Mononuclear cell (primary cell): ENCODE results near the gene CCN5. TPM values are rescaled to one million over a fixed set of nuclear protein-coding genes. Genes with fewer than 3 reads are reported as not detected.
"Not testable (repeated sequence)": the region's sequence is repeated elsewhere in the genome, so short reads cannot be mapped to it uniquely, and the experiment has no call there.

ENCODE experiments used
- H3K27me3 ChIP-seq: 2 replicates; pipeline ENCODE4 v1.6.0; 2011; ENCODE audit warnings: low read length, control low read depth; ENCODE audit not compliant: insufficient read depth
- H3K4me1 ChIP-seq: 2 replicates; pipeline ENCODE4 v1.5.1; 2011; ENCODE audit warnings: mild to moderate bottlenecking, low read length, control low read depth; ENCODE audit not compliant: insufficient read depth
- H3K4me3 ChIP-seq: 2 replicates; pipeline ENCODE4 v1.5.1; 2011; ENCODE audit warnings: mild to moderate bottlenecking, low read length, moderate library complexity
- H3K9me3 ChIP-seq: 2 replicates; pipeline ENCODE4 v1.5.1; 2011; ENCODE audit warnings: low read depth, mild to moderate bottlenecking, control low read depth, low read length
- total RNA-seq: library from RNA; depleted of rRNA; stranded (reverse); fragments of >200 nt; gene quantifications from one replicate; pipeline ENCODE4 v1.2.3, GENCODE V29; 2012

CCN5 gene
- total RNA-seq, 1 donor: not detected

DNA sequence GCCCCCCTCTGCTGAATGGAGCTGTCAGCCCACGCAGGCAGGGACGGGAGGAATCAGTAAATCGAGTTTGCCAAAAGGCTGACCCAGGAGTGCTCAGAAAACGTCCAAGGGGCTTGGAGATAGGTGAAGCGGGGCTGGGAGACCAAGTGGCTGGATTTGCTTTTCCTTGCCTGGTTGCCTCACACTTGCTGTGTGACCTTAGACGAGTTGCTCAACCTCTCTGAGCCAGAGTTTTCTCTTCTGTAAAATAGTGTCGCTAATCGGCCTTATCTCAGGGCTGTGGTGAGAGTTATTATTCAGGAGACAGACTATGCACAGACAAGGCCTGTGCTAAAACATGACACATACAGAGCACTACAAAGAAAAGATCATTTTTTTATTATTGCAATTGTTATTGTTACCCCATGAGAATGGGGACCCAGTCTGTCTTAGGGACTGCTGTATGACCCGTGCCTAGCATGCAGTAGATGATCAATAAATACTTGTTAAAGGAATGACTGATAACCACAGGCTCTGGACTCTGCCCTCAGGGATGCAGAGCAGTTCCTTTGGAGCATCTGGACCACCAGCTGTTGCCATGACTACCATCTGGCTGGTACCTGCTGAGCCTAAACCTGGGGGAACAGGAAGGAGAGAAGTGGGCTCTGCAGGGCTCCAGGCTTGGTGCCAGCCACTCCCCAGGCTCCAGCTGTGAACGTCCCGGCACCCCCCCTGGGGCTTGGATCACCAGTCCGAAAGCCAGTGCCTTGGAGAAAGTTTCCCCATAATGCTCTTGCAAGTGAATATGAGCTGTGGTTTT, 31.4 kb downstream of the CCN5 start:
- H3K4me1 ChIP-seq: peaks cover 10% of the 10 kb centered on the region
- no peak overlapping the region for H3K4me3 ChIP-seq
- H3K27me3 ChIP-seq: peaks cover 20% of the 10 kb centered on the region
- H3K9me3 ChIP-seq: no peaks in the 10 kb centered on the region

DNA sequence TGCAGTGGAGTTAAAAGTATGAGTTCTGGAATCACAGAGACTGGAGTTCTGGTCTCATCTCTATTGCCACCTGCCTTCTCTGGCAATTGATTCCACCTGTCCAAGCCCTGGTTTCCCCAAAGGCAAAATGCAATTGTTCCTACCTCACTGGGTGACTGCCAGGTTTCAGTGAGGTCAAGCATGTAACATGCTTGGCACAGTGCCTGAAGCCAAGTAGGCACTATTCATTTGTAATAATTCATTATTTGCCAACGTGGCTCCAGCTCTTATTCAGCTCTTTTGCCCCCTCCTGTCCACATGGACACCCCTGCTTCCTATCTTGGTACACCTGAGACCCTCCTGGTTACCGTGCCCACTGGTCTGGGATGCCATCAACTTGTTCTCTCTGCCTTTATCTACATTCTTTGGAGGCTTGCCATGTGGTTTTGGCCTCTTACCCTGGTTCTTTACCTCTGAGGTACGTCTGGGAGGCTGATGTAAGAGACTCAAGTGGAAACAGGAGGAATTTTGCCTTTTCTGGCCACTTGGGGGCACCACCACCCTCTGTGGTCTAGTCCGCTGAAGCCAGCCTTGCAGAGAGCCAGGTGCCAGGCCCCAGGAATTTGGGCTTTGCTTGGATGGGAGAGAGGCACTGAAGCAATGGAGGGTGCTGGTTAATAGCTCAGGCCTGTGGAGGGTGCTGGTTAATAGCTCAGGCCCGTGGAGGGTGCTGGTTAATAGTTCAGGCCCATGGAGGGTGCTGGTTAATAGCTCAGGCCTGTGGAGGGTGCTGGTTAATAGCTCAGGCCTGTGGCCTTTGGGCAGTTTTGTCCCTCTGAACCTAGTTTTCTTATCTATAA, 32.2 kb downstream of the CCN5 start:
- Histone ChIP-seq H3K4me1 (peaks cover 10% of the 10 kb centered on the region), H3K27me3 (peaks cover 18% of the 10 kb centered on the region), H3K9me3 (no peaks in the 10 kb centered on the region), H3K4me3 (no peak overlapping the region)

DNA sequence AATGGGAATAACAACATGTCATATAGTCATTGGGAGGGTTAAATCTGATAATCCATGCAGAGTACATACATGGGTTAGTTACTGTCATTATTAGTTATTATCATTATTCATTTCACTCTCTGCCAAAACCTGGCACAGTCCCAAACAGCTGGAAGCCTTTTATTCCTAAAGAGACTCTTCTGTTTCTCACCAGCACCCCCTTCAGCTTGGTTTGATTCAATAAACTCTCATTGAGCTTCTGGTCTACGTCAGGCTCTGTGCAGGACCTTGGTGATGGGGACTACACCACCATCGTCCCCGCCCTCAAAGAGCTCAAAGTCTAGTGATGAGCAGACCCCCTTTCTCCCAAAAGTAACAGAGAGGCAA, 32.8 kb downstream of the CCN5 start:
- peaks cover 18% of the 10 kb centered on the region for H3K27me3 ChIP-seq
- H3K9me3 ChIP-seq: no peaks in the 10 kb centered on the region
- no peak overlapping the region for H3K4me3 ChIP-seq
- H3K4me1 ChIP-seq: peaks cover 10% of the 10 kb centered on the region

DNA sequence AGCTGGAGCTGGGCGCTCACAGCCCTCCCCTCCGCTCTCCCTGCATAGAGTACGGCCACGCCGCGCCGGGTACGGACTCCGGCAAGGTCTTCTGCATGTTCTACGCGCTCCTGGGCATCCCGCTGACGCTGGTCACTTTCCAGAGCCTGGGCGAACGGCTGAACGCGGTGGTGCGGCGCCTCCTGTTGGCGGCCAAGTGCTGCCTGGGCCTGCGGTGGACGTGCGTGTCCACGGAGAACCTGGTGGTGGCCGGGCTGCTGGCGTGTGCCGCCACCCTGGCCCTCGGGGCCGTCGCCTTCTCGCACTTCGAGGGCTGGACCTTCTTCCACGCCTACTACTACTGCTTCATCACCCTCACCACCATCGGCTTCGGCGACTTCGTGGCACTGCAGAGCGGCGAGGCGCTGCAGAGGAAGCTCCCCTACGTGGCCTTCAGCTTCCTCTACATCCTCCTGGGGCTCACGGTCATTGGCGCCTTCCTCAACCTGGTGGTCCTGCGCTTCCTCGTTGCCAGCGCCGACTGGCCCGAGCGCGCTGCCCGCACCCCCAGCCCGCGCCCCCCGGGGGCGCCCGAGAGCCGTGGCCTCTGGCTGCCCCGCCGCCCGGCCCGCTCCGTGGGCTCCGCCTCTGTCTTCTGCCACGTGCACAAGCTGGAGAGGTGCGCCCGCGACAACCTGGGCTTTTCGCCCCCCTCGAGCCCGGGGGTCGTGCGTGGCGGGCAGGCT, 35.1 kb downstream of the CCN5 start:
- H3K4me3 ChIP-seq: no peak overlapping the region
- peaks cover 10% of the 10 kb centered on the region for H3K4me1 ChIP-seq
- H3K9me3 ChIP-seq: no peaks in the 10 kb centered on the region
- peaks cover 18% of the 10 kb centered on the region for H3K27me3 ChIP-seq

DNA sequence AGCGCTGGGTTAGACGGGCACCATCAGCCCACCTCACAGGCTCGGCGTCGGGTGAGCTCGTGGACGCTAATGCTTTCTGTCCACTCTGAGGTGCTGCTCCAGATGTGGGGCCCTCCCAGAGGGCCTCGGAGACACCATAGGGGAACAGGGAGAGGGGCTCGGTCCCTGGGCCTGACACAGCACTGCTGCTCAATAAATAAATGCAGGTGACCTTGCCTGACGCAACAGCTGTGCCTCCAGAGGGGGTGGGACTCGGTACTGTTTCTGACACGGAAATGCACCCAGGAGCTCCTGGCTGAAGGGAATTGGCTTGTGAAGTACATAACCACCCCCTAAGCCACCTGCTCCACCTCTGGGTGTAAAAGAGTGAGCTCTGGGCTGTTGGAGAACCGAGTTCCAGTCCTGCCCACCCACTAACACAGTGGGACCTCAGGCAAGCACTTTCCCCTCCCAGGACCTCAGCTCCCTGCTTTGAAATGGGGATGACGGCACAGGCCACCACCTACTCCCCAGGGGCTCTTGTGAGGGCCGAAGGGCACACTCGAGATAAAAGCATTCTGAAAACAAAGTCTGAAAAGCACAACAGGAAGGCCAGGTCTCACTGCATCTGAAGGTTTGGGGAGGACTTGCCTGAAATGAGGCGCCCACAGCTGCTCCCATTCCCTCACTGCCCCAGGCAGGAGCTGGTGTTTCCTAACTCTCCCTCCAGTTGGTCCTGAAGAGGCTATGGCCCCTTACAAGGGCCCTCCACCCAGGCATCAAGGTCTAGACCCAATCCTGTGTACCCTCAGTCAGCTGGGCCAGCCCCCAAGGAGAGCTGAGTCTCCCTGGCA, 37.1 kb downstream of the CCN5 start:
- Histone ChIP-seq H3K4me1 (no peaks in the 10 kb centered on the region), H3K27me3 (peaks cover under 1% of the 10 kb centered on the region), H3K9me3 (no peaks in the 10 kb centered on the region), H3K4me3 (no peak overlapping the region)

DNA sequence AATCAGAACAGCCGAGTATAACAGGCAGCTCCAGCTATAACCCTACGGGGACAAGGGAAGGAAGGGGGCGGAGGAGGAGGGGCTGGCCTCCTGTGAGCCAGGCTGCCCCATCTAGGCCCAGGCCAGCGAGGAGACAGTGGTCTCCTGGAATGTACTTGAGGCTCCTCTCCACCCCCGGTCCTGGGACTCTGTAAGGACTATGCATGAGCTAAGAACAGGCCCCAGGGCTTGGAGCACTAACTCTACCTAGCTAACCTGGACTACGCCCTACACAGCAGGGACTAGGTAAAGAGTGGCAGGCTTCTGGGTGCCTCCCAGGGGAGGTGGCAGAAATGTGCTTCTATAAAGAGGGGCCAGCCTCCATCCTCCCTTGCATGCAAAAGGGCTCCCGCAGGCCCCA, 39.4 kb downstream of the CCN5 start:
- no peak overlapping the region for H3K4me3 ChIP-seq
- no peaks in the 10 kb centered on the region for H3K4me1 ChIP-seq
- no peaks in the 10 kb centered on the region for H3K9me3 ChIP-seq
- H3K27me3 ChIP-seq: no peaks in the 10 kb centered on the region

DNA sequence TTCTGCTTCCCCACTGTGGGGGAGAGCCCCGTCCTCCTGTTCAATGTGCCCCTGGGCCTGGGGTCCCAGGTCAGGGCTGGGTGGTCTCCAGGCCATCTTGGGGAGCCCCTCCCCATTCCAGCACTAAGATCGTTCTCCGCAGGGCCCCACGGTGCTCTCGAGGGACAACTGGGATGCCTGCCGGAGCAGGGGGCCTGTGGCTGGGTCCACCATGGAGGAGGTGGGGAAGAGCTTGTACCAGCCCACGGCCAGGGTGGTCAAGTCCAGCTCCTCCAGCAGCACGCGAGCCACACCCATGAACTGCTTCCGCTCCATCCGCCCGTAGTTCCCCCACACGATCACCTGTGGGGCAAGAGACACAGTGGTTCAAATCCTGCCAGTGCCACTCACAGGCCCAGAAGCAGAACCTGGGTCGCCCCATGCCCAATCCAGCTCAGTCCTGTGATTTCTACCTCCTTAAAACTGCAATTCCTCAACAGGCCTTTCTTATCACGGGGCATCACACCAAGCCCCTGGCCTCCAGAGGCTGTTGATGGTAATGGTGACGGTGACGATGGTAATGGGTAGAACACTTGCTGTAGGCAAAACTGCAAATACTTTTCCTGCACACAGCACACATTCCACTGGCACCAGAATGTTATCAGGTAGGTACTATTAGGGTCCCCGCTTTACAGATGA, 41.0 kb downstream of the CCN5 start:
- Histone ChIP-seq H3K4me3 (no peak overlapping the region), H3K4me1 (no peaks in the 10 kb centered on the region), H3K27me3 (no peaks in the 10 kb centered on the region), H3K9me3 (no peaks in the 10 kb centered on the region)

DNA sequence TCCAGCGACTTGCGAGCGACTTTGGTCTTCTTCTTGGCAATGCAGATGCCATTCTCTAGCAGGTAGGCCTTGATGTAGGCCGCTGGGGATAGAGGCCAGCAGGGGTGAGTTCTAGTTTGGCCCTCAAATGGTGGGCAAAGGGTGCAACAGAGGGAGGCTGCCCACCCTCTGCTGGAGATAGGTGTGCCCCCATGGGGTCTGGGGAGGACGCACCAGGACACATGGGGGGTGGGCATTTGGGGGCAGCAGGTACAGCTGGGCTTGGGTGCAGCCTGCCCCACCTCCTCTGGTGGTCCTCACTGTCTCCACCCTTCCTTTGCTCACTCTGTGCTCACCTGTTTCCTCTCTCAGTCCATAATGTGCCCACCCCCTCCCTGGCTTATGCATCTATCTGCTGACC, 41.8 kb downstream of the CCN5 start:
- no peaks in the 10 kb centered on the region for H3K4me1 ChIP-seq
- no peaks in the 10 kb centered on the region for H3K27me3 ChIP-seq
- H3K4me3 ChIP-seq: no peak overlapping the region
- no peaks in the 10 kb centered on the region for H3K9me3 ChIP-seq

DNA sequence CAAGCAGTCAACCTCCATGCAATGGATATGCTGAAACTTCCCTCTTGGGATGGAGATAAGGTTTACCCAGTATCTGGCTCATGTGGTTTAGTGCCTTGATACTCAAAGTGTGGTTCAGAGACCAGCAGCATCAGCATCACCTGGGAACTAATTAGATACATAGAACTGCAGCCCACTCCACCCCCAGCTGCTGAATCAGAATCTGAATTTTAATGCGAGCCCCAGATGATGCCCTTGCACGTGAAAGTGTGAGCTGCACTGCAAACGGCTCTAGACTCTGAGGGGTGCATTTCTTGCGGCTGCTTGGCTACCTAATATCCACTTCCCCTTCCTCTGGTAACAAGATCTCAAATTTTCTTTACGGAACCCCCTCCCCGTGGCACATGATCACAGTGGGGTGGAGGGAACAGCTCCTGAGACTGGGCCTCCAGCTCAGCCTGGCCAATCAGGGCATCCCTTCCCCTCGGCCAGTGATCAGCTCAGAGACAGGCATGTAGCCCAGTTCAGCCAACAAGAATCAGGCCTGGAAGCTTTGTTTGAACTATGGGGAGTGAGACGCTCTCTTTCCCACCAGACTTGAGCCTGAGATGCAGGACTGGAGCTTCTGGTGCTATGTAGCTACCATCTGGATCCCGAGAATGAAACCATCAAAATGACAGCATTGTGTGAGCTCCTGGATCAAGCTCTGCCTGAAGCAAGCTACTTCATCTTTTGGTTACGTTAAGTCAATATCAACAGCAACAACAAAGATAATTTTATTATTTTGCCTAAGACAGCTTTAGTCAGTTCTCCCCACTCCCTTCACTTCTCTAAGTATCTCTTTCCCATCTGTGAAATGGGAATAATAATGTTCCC, 43.3 kb downstream of the CCN5 start:
- Histone ChIP-seq H3K27me3 (no peaks in the 10 kb centered on the region), H3K4me1 (no peaks in the 10 kb centered on the region), H3K4me3 (no peak overlapping the region), H3K9me3 (no peaks in the 10 kb centered on the region)

DNA sequence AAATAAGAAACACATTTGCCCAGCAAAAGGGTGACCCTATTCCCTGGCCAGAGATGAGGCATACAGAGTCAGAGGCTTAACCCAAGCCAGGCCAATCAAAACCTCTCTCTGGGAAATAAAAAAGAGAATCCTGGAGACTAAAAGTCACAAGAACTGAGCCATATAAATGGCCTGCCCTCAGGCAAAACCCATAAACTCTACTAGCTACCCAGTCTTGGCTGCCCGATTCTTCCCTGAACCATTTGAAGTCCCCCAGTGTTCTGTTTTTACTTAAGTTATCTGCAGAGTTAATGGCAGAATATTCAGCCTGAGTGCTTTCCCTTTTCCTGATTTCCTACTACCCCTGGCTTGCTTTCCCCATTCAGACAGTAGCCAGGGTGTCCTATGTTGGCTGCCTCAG, 44.4 kb downstream of the CCN5 start:
- no peaks in the 10 kb centered on the region for H3K4me1 ChIP-seq
- no peaks in the 10 kb centered on the region for H3K27me3 ChIP-seq
- no peak overlapping the region for H3K4me3 ChIP-seq
- H3K9me3 ChIP-seq: no peaks in the 10 kb centered on the region

DNA sequence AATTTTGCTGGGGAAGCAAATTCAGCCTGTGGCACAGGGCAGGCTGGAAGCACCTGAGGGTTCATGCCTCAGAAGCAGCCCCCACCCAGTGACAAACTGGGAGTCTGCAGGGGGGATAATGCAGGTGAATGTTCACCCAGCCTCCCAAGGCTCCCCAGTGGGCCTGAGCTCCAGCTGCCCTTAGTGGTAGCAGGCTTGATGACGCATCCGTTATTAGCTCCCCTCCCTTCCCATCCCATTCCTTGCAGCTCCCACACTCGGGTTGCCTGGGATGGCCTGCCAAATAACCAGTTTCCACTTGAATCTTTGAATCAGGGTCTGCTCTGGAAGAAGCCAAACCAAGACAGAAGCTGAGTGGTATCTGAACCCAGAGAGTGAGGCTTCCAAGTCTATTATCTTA, 46.3 kb downstream of the CCN5 start:
- no peaks in the 10 kb centered on the region for H3K27me3 ChIP-seq
- H3K4me1 ChIP-seq: no peaks in the 10 kb centered on the region
- no peak overlapping the region for H3K4me3 ChIP-seq
- H3K9me3 ChIP-seq: no peaks in the 10 kb centered on the region

DNA sequence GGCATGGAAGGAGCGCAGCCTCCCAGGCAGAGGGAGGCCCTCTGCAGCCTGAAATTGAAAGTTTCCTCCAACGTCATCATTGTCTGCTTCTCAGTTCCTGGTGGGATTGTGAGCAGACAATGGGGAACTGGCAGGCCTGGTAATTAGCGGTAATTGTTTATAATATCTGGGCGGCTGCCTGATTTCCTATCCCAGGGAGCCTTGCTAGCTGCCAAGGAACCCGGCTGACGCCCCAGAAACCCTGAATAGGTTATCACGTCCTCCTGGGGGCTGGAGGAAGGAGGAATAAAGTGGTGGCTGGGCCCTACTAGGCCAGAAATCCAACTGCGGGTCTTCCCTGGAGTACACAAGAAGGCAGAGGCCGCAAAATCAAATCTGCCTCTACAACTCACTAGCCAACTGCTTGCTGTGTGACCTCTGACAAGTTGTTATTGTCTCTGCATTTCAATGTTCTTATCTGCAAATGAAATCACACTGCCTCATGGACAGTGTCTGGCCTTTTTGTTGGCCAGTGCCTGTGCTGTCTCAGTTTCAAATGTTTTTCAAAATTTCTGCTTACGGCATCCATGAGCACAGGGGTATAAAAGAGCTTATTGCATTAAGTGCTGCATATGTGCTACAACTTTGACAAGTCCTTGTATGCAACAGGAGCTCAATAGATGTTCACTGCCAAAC, 47.4 kb downstream of the CCN5 start:
- H3K4me1 ChIP-seq: no peaks in the 10 kb centered on the region
- H3K27me3 ChIP-seq: no peaks in the 10 kb centered on the region
- no peak overlapping the region for H3K4me3 ChIP-seq

DNA sequence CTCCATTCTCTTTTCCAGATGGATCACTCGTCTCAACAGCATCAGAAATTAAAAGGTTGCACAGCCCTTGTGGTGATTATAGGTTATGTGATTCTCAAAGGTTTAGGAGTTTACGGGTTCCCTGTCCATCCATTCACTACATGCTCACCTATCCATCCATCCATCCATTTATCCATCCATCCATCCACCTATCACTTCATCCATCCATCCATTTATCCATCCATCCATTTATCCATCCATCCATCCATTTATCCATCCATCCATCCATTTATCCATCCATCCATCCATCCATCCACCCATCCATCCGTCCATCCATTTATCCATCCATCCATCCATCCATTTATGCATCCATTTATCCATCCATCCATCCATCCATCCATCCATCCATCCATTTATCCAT, 48.6 kb downstream of the CCN5 start:
- H3K4me3 ChIP-seq, H3K4me1 ChIP-seq, H3K9me3 ChIP-seq, H3K27me3 ChIP-seq: not testable (repeated sequence)

More for the DNA sequence above, 47.4 kb downstream of the CCN5 start:
- H3K9me3 ChIP-seq: no peaks in the 10 kb centered on the region
